Gastroesophageal sphincter (tissue), 4 donors: Measurements from ENCODE around the gene SLC46A2. TPM values are rescaled to one million over a fixed set of nuclear protein-coding genes. Genes with fewer than 3 reads are reported as not detected.

ENCODE experiments used
- ATAC-seq: fragments of 150-250 bp; one replicate; pipeline ENCODE4 v1.9.1; 2016; ENCODE audit warnings: mild to moderate bottlenecking, moderate library complexity
- H3K27ac ChIP-seq, 4 donors: fragments of 200-600 bp; sonication (generic) in 3 of 4; 1 replicate in 3 of 4; 2 replicates in 1 of 4; pipeline ENCODE4 v1.5.1; 2016 to 2019
- H3K27me3 ChIP-seq: fragments of 200-600 bp; sonication (generic); one replicate; pipeline ENCODE4 v1.5.1; 2019
- H3K36me3 ChIP-seq, 2 donors: fragments of 200-600 bp; sonication (generic); one replicate each; pipeline ENCODE4 v1.5.1; 2019; ENCODE audit warnings: control low read depth in 1 of 2
- H3K4me1 ChIP-seq, 3 donors: fragments of 200-600 bp; sonication (generic); 1 replicate in 2 of 3; 2 replicates in 1 of 3; pipeline ENCODE4 v1.5.1; 2016 to 2019; ENCODE audit warnings: control low read depth in 2 of 3
- H3K4me3 ChIP-seq, 2 donors: fragments of 200-600 bp; sonication (generic); one replicate each; pipeline ENCODE4 v1.5.1; 2019; ENCODE audit warnings: mild to moderate bottlenecking in 1 of 2, moderate library complexity in 1 of 2
- H3K9me3 ChIP-seq, 3 donors: fragments of 200-600 bp; sonication (generic); one replicate each; pipeline ENCODE4 v1.5.1; 2017 to 2019; ENCODE audit warnings: control low read depth in 2 of 3
- CTCF ChIP-seq, 4 experiments: fragments of 200-600 bp in 2 of 4; fragments of 450-650 bp in 2 of 4; sonication (generic) in 1 of 4; IDR thresholded peaks; one replicate each; pipeline ENCODE4 v1.5.1; 2017 to 2019; ENCODE audit warnings: antibody characterized with exemption in 4 of 4, mild to moderate bottlenecking in 2 of 4, moderate library complexity in 2 of 4
- EP300 ChIP-seq: sonication (generic); formaldehyde crosslinking; IDR thresholded peaks from one replicate; pipeline ENCODE4 v1.6.1; 2017; ENCODE audit warnings: antibody characterized with exemption, mild to moderate bottlenecking
- POLR2A ChIP-seq, 2 donors: fragments of 450-650 bp; IDR thresholded peaks; one replicate each; pipeline ENCODE4 v1.6.1; 2017; ENCODE audit warnings: antibody characterized with exemption in 2 of 2, mild to moderate bottlenecking in 2 of 2, moderate library complexity in 1 of 2
- POLR2AphosphoS5 ChIP-seq: sonication (generic); formaldehyde crosslinking; IDR thresholded peaks from one replicate; pipeline ENCODE4 v1.6.1; 2017; ENCODE audit warnings: antibody characterized with exemption
- WGBS, 2 donors: methylation state at CpG; one replicate each; pipeline ENCODE4 v1.1.5; 2018; ENCODE audit warnings: low coverage in 1 of 2; 5-methylcytosine and 5-hydroxymethylcytosine counted together
- total RNA-seq, 4 donors: library from RNA; depleted of rRNA; stranded (reverse); fragments of >200 nt; gene quantifications; one replicate each; pipeline ENCODE4 v1.1.0, GENCODE V29; 2016

SLC46A2 gene
- total RNA-seq, 4 donors from 2014 or later, result 0.27 TPM; not detected in 3

- Histone ChIP-seq H3K27me3 (peaks cover 13% of the 10 kb centered on the region), H3K4me3 (no peak overlapping the region), H3K4me1 (no peaks in the 10 kb centered on the region), H3K36me3 (no peaks in the 10 kb centered on the region), H3K27ac (no peak overlapping the region), H3K9me3 (no peaks in the 10 kb centered on the region)
- 41 to 44% methylated on average over 2 to 3 of the region's 3 CpGs for WGBS, 2 donors
- no peak for ATAC-seq
- TF ChIP-seq CTCF (IDR thresholded peaks at IDR 0.05) (no peak), POLR2A (IDR thresholded peaks at IDR 0.05) (no peak), EP300 (no peak), POLR2AphosphoS5 (no peak)
Observed at GRCh38 chr9:112896131-112896530, 5.5 kb upstream of the SLC46A2 start.

GRCh38 chr9:112894699-112895098 is 4.0 kb upstream of the SLC46A2 start:
- ATAC-seq, result no peak
- Histone ChIP-seq H3K4me3 (no peak overlapping the region), H3K4me1 (peaks cover 0 to 11% (median 8%) of the 10 kb centered on the region in 3 donors), H3K36me3 (no peaks in the 10 kb centered on the region), H3K9me3 (no peaks in the 10 kb centered on the region), H3K27me3 (peaks cover 28% of the 10 kb centered on the region), H3K27ac (no peak overlapping the region)
- 92 to 100% methylated on average over 1 of the region's 1 CpG for WGBS, 2 donors
- TF ChIP-seq CTCF (IDR thresholded peaks at IDR 0.05), result no peak
- TF ChIP-seq EP300, result no peak
- TF ChIP-seq POLR2A (IDR thresholded peaks at IDR 0.05), result no peak
- TF ChIP-seq POLR2AphosphoS5, result no peak

- ATAC-seq, result no peak
- Histone ChIP-seq H3K27me3 (peaks cover 34% of the 10 kb centered on the region), H3K9me3 (no peaks in the 10 kb centered on the region), H3K4me1 (peaks cover 0 to 11% (median 8%) of the 10 kb centered on the region in 3 donors), H3K4me3 (no peak overlapping the region), H3K36me3 (no peaks in the 10 kb centered on the region), H3K27ac (no peak overlapping the region)
- TF ChIP-seq POLR2A (IDR thresholded peaks at IDR 0.05), result no peak
- TF ChIP-seq EP300, result no peak
- TF ChIP-seq POLR2AphosphoS5, result no peak
- TF ChIP-seq CTCF (IDR thresholded peaks at IDR 0.05), result no peak
- WGBS, 2 donors, result 87 to 100% methylated on average over 1 of the region's 1 CpG
Observed at GRCh38 chr9:112894041-112894440, 3.4 kb upstream of the SLC46A2 start.

- peaks cover 37% of the 10 kb centered on the region for H3K27me3 ChIP-seq
- H3K9me3 ChIP-seq, result no peaks in the 10 kb centered on the region
- H3K4me1 ChIP-seq, result peaks cover 0 to 11% (median 8%) of the 10 kb centered on the region in 3 donors
- ATAC-seq, result no peak
- H3K4me3 ChIP-seq, result no peak overlapping the region
- H3K27ac ChIP-seq, result no peak overlapping the region
- WGBS, 2 donors, result 84 to 100% methylated on average over 2 of the region's 2 CpGs
- TF ChIP-seq POLR2AphosphoS5 (no peak), EP300 (no peak)
- no peaks in the 10 kb centered on the region for H3K36me3 ChIP-seq
Observed at GRCh38 chr9:112892981-112893380, 2.3 kb upstream of the SLC46A2 start.

GRCh38 chr9:112891521-112891920 is 845 bp upstream of the SLC46A2 start:
- Histone ChIP-seq H3K9me3 (no peaks in the 10 kb centered on the region), H3K4me3 (no peak overlapping the region), H3K36me3 (no peaks in the 10 kb centered on the region), H3K27me3 (peaks cover 37% of the 10 kb centered on the region), H3K4me1 (peaks cover 0 to 11% (median 8%) of the 10 kb centered on the region in 3 donors), H3K27ac (no peak overlapping the region)
- no peak for ATAC-seq
- TF ChIP-seq CTCF (IDR thresholded peaks at IDR 0.05) (no peak), POLR2AphosphoS5 (no peak), POLR2A (IDR thresholded peaks at IDR 0.05) (no peak), EP300 (no peak)
- 100% methylated on average over 1 of the region's 3 CpGs; no CpG with 5 or more reads in 1 of the 2 donors for WGBS, 2 donors
